WTC11 (cell line): ENCODE results near the gene LAPTM5. TPM values are rescaled to one million over a fixed set of nuclear protein-coding genes. Genes with fewer than 3 reads are reported as not detected.

Experiments
- ATAC-seq: fragments of 200-7000 bp; cut with Tn5 transposase; 2 replicates; pipeline ENCODE4 v1.10.0; 2021; ENCODE audit warnings: mild to moderate bottlenecking, moderate library complexity
- CTCF ChIA-PET: fragments of 300-600 bp; sonication (Branson Sonifier 250); formaldehyde crosslinking; loops from one replicate; lab custom pipeline; 2021; ENCODE audit warnings: antibody characterized with exemption; lab: Charles Lee
- POLR2A ChIA-PET: fragments of 350-600 bp; sonication (Branson Sonifier 250); formaldehyde crosslinking; loops from one replicate; lab custom pipeline; 2021; ENCODE audit warnings: antibody characterized with exemption; lab: Charles Lee
- DNase-seq: peaks from one replicate; pipeline ENCODE4 v3.0.0; 2021; ENCODE audit warnings: low spot score
- H3K27ac Mint-ChIP-seq: 2 replicates; pipeline ENCODE4 v1.8.0; 2021; ENCODE audit warnings: mixed read lengths
- H3K27me3 Mint-ChIP-seq: 2 replicates; pipeline ENCODE4 v1.8.0; 2021; ENCODE audit warnings: low read depth, mild to moderate bottlenecking, moderate library complexity, mixed read lengths
- H3K36me3 Mint-ChIP-seq: 2 replicates; pipeline ENCODE4 v1.8.0; 2021; ENCODE audit warnings: mixed read lengths
- H3K4me1 Mint-ChIP-seq: 2 replicates; pipeline ENCODE4 v1.8.0; 2022; ENCODE audit warnings: mixed read lengths
- H3K4me3 Mint-ChIP-seq: 2 replicates; pipeline ENCODE4 v1.8.0; 2021; ENCODE audit warnings: mild to moderate bottlenecking, moderate library complexity, mixed read lengths
- H3K9me3 Mint-ChIP-seq: 2 replicates; pipeline ENCODE4 v1.8.0; 2021; ENCODE audit warnings: mixed read lengths
- CREB1 ChIP-seq: sonication (generic); formaldehyde crosslinking; IDR thresholded peaks from 2 replicates; pipeline ENCODE4 v1.8.0; 2023; ENCODE audit warnings: mild to moderate bottlenecking, missing genetic modification reagents
- E2F1 ChIP-seq: sonication (generic); formaldehyde crosslinking; IDR thresholded peaks from 2 replicates; pipeline ENCODE4 v1.8.0; 2022; ENCODE audit warnings: mild to moderate bottlenecking, missing genetic modification reagents
- ELF4 ChIP-seq: sonication (generic); formaldehyde crosslinking; IDR thresholded peaks from 2 replicates; pipeline ENCODE4 v1.8.1; 2022; ENCODE audit warnings: low read depth, mild to moderate bottlenecking, moderate library complexity, missing genetic modification reagents
- EMX1 ChIP-seq: fragments of 250-450 bp; sonication (Bioruptor Pico); IDR thresholded peaks from 2 replicates; pipeline ENCODE4 v1.8.0; 2021; ENCODE audit warnings: mild to moderate bottlenecking
- ESRRA ChIP-seq: sonication (generic); formaldehyde crosslinking; IDR thresholded peaks from 2 replicates; pipeline ENCODE4 v1.8.1; 2022; ENCODE audit warnings: mild to moderate bottlenecking, missing genetic modification reagents, borderline replicate concordance
- NFE2L1 ChIP-seq: sonication (generic); formaldehyde crosslinking; IDR thresholded peaks from 2 replicates; pipeline ENCODE4 v1.8.1; 2023; ENCODE audit warnings: missing genetic modification reagents
- NFYB ChIP-seq: sonication (generic); formaldehyde crosslinking; conservative IDR thresholded peaks from 2 replicates; pipeline ENCODE4 v1.8.0; 2022; ENCODE audit warnings: low read depth, missing genetic modification reagents
- PRDM15 ChIP-seq: sonication (generic); formaldehyde crosslinking; IDR thresholded peaks from 2 replicates; pipeline ENCODE4 v1.8.0; 2022; ENCODE audit warnings: missing genetic modification reagents
- RORB ChIP-seq: fragments of 250-450 bp; sonication (Bioruptor Pico); IDR thresholded peaks from 2 replicates; pipeline ENCODE4 v1.9.0; 2021; ENCODE audit warnings: mild to moderate bottlenecking
- TP53 ChIP-seq: sonication (generic); formaldehyde crosslinking; IDR thresholded peaks from 2 replicates; pipeline ENCODE4 v1.8.1; 2023; ENCODE audit warnings: mild to moderate bottlenecking, missing genetic modification reagents
- ZBTB21 ChIP-seq: sonication (generic); formaldehyde crosslinking; IDR thresholded peaks from 2 replicates; pipeline ENCODE4 v1.8.1; 2023; ENCODE audit warnings: mild to moderate bottlenecking, missing genetic modification reagents, borderline replicate concordance
- ZNF232 ChIP-seq: sonication (generic); formaldehyde crosslinking; IDR thresholded peaks from 2 replicates; pipeline ENCODE4 v1.8.0; 2022; ENCODE audit warnings: mild to moderate bottlenecking, missing genetic modification reagents
- ZNF281 ChIP-seq: sonication (generic); formaldehyde crosslinking; IDR thresholded peaks from 2 replicates; pipeline ENCODE4 v1.8.0; 2023; ENCODE audit warnings: mild to moderate bottlenecking, missing genetic modification reagents
- ZNF317 ChIP-seq: sonication (generic); formaldehyde crosslinking; IDR thresholded peaks from 2 replicates; pipeline ENCODE4 v1.8.1; 2023; ENCODE audit warnings: low read depth, mild to moderate bottlenecking, moderate library complexity, missing genetic modification reagents, borderline replicate concordance
- ZNF416 ChIP-seq: fragments of 250-450 bp; sonication (Bioruptor Pico); IDR thresholded peaks from 2 replicates; pipeline ENCODE4 v1.9.0; 2021; ENCODE audit warnings: mild to moderate bottlenecking, inconsistent platforms
- ZNF671 ChIP-seq: fragments of 250-450 bp; sonication (Bioruptor Pico); IDR thresholded peaks from 2 replicates; pipeline ENCODE4 v1.8.0; 2021; ENCODE audit warnings: mild to moderate bottlenecking
- total RNA-seq: library from RNA; stranded (reverse); gene quantifications from 3 replicates; pipeline ENCODE4 v1.2.3, GENCODE V29; 2021
- TF ChIP-seq, protein P1 (sequence below): sonication (generic); formaldehyde crosslinking; IDR thresholded peaks from 2 replicates; pipeline ENCODE4 v1.8.0; 2022; ENCODE audit warnings: mild to moderate bottlenecking, missing genetic modification reagents
- TF ChIP-seq, protein P2 (sequence below): fragments of 250-450 bp; sonication (Bioruptor Pico); IDR thresholded peaks from 2 replicates; pipeline ENCODE4 v1.9.0; 2021; ENCODE audit warnings: mild to moderate bottlenecking
- TF ChIP-seq, protein P3 (sequence below): sonication (generic); formaldehyde crosslinking; IDR thresholded peaks from 2 replicates; pipeline ENCODE4 v1.8.0; 2023; ENCODE audit warnings: missing genetic modification reagents

LAPTM5 gene
- total RNA-seq, 1 experiment from 2014 or later: 1.3 TPM

DNA sequence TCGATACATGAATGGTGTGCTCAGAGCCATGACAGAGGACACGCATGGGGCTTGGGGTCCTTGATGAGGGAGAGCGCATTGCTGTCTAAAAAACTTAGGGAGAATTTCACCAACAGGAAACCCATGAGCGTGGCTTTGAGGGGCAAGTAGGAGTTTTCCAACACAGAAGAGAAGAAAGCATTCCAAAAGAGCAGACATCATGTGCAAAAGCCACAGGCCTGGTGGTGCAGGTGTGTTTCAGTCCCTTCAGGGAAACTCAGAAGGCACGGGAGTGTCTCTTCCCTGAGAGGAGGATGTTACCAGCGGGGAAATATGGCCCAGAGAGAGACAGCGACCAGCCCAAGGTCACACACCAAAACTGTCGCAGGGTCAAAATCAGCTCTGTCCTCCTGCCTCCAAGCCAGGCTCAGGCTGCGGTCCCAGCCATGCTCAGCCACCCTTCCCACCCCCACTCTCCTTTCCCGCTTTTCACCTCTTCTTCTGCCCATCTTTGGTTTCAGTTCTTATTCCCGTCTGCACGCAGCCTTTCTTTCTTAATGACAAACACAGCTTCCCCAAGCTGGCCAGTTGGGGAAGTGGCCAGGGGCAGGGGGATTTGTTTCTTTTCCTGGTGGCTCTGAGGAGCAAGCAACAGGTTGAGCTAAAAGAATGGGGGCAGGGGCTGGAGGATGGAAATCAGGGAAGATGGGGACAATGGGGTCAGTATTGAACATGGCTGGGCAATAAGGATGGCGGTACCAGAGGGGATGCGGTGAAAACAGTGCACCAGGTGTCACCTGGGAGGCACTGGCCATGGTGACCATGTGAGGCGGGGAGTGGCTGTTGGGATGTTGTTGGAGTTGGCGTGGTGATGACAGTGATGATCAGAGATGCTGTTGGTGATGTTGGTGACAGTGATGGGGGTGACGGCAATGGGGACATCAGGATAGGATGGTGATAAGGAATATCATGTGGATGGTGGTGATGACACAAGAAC lies 10.3 kb downstream of the LAPTM5 start:
- ChIA-PET CTCF (interaction anchor here (1.1 to 3.3 kb wide), 5 partner anchors 9 to 54 kb away, joined by 3 to 10 read pairs (median 4); partner anchors contain the start of gene MATN1), POLR2A (interaction anchor here (1.1 kb wide), 1 partner anchor 10 kb away, joined by 4 read pairs; the partner anchor contains the start of gene LAPTM5)
- TF ChIP-seq ZNF317 (CRISPR knock-in tag) (no peak), NFYB (CRISPR knock-in tag) (no peak), E2F1 (no peak), ZNF671 (CRISPR knock-in tag) (no peak), ESRRA (CRISPR knock-in tag) (no peak), ZNF232 (CRISPR knock-in tag) (no peak), RORB (no peak), TP53 (CRISPR knock-in tag) (no peak), ZNF281 (CRISPR knock-in tag) (no peak), CREB1 (CRISPR knock-in tag) (no peak), PRDM15 (CRISPR knock-in tag) (no peak)
- TF ChIP-seq, protein P1, sequence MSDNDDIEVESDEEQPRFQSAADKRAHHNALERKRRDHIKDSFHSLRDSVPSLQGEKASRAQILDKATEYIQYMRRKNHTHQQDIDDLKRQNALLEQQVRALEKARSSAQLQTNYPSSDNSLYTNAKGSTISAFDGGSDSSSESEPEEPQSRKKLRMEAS (CRISPR knock-in tag): no peak
- TF ChIP-seq, protein P2, sequence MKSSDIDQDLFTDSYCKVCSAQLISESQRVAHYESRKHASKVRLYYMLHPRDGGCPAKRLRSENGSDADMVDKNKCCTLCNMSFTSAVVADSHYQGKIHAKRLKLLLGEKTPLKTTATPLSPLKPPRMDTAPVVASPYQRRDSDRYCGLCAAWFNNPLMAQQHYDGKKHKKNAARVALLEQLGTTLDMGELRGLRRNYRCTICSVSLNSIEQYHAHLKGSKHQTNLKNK: no peak
- H3K27ac Mint-ChIP-seq: peak overlapping the region; percentile 41; the same call in 1 of the 2 replicates
- peaks cover 39% of the 10 kb centered on the region for H3K4me1 Mint-ChIP-seq
- no peak for ATAC-seq
- H3K27me3 Mint-ChIP-seq: no peaks in the 10 kb centered on the region
- no peak for DNase-seq
- no peaks in the 10 kb centered on the region for H3K9me3 Mint-ChIP-seq
- no peak overlapping the region for H3K4me3 Mint-ChIP-seq
- H3K36me3 Mint-ChIP-seq: no peaks in the 10 kb centered on the region

- Mint-ChIP-seq H3K27ac (0 out of 2 replicates have a peak overlapping the region, but pooled peaks have one; percentile 41), H3K9me3 (no peaks in the 10 kb centered on the region), H3K4me3 (no peak overlapping the region), H3K4me1 (peaks cover 33% of the 10 kb centered on the region), H3K27me3 (no peaks in the 10 kb centered on the region), H3K36me3 (no peaks in the 10 kb centered on the region)
- CTCF ChIA-PET: interaction anchor here (1.1 to 3.3 kb wide), 6 partner anchors 8 to 55 kb away, joined by 3 to 10 read pairs (median 4); partner anchors contain the start of gene MATN1
- DNase-seq (no peak), ATAC-seq (no peak)
- POLR2A ChIA-PET: no interaction called here
- no peak for TF ChIP-seq ESRRA (CRISPR knock-in tag)
- no peak for TF ChIP-seq ELF4 (CRISPR knock-in tag)
- no peak for TF ChIP-seq ZNF416
- TF ChIP-seq EMX1 (CRISPR knock-in tag): no peak
- no peak for TF ChIP-seq NFE2L1 (CRISPR knock-in tag)
- TF ChIP-seq PRDM15 (CRISPR knock-in tag): no peak
- no peak for TF ChIP-seq ZBTB21
- TF ChIP-seq, protein P3, sequence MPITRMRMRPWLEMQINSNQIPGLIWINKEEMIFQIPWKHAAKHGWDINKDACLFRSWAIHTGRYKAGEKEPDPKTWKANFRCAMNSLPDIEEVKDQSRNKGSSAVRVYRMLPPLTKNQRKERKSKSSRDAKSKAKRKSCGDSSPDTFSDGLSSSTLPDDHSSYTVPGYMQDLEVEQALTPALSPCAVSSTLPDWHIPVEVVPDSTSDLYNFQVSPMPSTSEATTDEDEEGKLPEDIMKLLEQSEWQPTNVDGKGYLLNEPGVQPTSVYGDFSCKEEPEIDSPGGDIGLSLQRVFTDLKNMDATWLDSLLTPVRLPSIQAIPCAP (CRISPR knock-in tag): no peak
- no peak for TF ChIP-seq ZNF317 (CRISPR knock-in tag)
These were observed 11.2 kb downstream of the LAPTM5 start for GRCh38 chr1:30746212-30747032.
